GM11168 (cell line): ENCODE measurements around the gene NKX3-2.
"Not testable (repeated sequence)": the region's sequence is repeated elsewhere in the genome, so short reads cannot be mapped to it uniquely, and the experiment has no call there.

ENCODE experiments used
- in situ Hi-C: fragments of 300-500 bp; cut with MboI; formaldehyde crosslinking; loops from one replicate; pipeline ENCODE4 v1.12.0; 2022; ENCODE audit warnings: low sequenced_read_pairs; ENCODE audit not compliant: unreplicated experiment

The NKX3-2 gene

DNA sequence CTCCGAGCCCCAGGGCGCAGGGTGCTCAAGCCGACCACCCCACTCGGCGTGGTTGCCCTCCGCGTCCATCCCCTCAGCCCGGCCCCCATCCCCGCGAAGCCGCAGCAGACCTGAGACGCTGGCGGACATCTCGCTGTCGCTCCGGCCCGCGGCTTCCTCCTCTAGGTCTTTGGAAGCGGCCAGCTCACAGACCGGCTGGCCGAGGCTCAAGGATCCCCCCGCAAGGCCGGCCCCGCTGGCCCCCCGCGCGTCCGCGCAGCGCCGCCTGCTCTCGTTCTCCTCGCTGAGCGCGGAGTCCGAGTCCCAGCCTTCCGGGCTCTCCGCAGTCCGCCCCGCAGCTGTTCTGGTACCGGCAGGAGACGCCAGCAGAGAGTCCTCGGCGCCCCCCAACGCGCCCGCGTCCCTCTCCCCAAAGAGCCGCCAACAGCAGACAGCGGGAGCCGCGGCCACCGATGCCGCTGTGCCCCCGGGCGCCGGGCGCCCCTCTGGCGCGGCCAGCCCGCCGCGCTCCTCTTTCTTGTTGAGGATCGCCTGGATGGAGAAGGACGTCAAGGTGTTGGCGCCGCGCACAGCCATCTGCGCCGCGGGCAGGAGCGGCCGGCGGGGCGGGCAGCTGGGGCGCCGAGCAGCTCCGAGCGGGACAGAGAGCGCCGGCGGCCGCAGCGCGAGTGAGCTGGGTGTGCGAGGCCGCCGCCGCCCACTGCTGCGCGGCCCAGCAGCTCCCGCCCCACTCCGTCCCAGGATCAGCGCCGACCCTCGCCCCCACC is at the start of gene NKX3-2:
NKX3-2 (minus strand) TSS at position 670 of the 767 bp plus-strand sequence; CDS start at position 576, 94 bp downstream.
- in situ Hi-C loops, result no loop called here

- in situ Hi-C loops, result no loop called here
Measured at GRCh38 chr4:13592220-13592619, 47.9 kb upstream of the NKX3-2 start.

DNA sequence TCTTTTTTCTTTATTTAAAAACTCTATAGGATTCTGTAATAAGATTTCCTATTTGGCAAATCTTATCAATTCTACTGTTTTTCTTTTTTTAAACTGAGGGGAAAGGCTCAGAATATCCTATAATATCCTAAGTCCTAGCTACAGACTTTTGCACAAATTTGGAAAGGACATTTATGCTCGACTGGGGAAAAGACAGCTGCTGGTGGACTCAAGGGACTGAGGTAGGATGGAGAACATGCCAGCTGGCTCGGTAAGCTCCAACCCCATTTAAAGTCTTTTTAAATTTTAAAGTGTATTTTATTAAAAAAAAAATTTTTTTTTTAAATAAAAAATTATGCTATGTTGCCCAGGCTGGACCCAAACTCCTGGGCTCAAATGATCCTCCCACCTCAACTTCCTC is 46.5 kb upstream of the NKX3-2 start:
- in situ Hi-C loops, result no loop called here

- in situ Hi-C loops, result no loop called here
Measured at GRCh38 chr4:13588954-13589353, 44.6 kb upstream of the NKX3-2 start.

GRCh38 chr4:13584481-13584880 is 40.2 kb upstream of the NKX3-2 start:
- in situ Hi-C loops, result no loop called here

DNA sequence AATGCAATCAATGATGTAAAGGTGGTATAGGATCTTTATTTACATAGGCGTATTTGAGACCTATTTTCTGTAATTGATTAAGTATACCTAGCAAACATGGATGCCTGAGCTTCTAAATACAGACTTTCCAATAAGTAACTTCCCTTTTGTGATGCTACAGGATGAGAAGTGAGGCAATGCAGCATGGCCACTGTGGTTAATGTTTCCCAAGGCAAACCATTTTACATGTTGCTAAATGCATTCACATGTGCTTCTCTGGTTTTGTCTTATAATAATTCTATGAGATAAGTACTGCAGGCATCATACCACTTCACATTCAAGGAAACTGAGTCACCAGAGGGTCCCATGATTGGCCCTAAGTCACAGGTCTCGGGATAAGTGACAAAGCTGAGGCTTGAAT is 35.7 kb upstream of the NKX3-2 start:
- in situ Hi-C loops, result no loop called here

DNA sequence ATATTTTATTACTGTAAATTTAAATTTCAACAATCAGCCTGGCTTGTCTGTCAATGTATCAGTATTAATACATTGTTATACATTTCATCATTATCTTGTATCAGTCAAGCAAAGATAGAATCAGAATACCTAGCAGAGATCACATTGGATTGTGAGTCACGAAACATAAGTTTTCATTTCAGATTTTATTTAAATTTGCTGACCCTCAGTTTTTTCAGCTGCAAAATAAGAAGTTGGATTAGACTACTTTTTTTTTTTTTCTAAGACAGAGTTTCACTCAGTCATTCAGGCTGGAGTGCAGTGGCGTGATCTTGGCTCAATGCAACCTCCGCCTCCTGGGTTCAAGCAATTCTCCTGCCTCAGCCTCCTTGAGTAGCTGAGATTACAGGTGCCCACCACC is 33.4 kb upstream of the NKX3-2 start:
- in situ Hi-C loops, result no loop called here

DNA sequence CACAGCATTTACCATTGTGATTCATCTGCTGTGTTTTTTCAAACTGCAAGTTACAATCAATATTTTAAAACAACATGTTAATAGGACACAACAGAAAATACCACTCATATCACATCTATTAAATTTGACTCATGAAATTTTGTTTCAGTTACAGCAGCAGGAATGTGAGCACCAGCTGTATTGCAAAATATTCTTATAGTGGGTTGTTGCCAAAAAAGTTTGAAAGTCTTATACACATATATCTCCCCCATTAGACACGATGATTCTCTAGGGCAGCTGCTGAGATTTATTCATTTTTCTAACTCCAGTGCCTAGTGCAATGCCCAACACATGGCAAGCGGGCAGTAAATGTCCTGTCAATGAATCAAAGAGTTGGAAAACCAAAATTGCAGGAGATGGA is 26.6 kb upstream of the NKX3-2 start:
- in situ Hi-C loops, result no loop called here

DNA sequence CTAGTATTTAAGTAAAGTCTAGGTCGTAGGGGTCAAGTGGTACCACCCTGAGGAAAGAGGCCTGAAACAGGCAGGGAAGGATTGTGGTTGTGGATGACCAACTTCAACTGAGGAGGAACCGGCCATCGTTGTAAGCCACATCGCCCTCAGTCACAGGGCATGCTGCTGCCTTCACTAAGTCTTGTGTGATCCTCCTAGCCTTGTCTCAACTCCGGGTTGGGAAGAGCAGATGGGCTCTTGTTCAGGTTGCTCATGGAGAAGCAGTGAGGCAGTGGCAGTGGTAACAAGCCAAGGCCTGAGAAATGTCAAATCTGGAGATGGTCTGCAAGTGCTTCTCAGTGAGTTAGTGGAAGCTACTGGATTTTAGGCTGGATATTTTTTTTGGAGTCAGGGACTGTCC is 22.8 kb upstream of the NKX3-2 start:
- in situ Hi-C loops, result no loop called here

GRCh38 chr4:13562876-13563275 is 18.6 kb upstream of the NKX3-2 start:
- in situ Hi-C loops, result no loop called here

GRCh38 chr4:13561673-13562072 is 17.4 kb upstream of the NKX3-2 start:
- in situ Hi-C loops, result no loop called here

DNA sequence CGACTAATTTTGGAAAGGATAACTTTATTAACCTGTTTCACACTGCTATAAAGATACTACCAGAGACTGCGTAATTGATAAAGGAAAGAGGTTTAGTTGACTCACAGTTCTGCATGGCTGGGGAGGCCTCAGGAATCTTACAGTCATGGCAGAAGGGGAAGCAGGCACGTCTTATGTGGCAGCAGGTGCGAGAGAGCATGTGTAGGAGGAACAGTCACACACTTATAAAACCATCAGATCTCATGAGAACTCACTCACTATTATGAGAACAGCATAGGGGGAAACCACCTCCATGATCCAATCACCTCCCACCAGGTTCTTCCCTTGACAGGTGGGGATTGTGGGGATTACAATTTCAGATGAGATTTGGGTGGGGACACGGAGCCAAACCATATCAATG is 15.8 kb upstream of the NKX3-2 start:
- in situ Hi-C loops, result not testable (repeated sequence)

GRCh38 chr4:13559413-13559812 is 15.1 kb upstream of the NKX3-2 start:
- in situ Hi-C loops, result no loop called here

DNA sequence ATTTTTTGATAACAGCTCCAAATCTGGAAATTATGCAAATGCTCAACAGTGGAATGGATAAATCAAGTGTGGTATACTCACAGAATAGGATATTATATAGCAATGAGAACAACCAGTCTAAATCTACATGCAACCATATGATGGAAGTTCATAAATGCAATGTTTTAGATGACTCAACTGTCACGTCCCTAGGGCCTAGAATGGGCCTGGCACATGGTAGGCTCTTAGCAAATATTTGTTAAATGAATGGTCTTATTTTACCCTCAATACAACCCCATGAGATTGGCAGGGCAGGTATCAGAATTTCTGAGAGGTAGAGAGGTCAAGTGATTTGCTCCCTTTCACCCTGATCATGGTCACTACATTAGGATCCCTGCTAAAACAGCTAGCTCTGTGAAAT is 14.6 kb upstream of the NKX3-2 start:
- in situ Hi-C loops, result no loop called here

GRCh38 chr4:13555325-13555724 is 11.0 kb upstream of the NKX3-2 start:
- in situ Hi-C loops, result no loop called here

GRCh38 chr4:13553081-13553480 is 8.8 kb upstream of the NKX3-2 start:
- in situ Hi-C loops, result loop anchor here (5.0 kb wide), 1 partner anchor 701 kb away; no protein-coding TSS in a partner anchor

DNA sequence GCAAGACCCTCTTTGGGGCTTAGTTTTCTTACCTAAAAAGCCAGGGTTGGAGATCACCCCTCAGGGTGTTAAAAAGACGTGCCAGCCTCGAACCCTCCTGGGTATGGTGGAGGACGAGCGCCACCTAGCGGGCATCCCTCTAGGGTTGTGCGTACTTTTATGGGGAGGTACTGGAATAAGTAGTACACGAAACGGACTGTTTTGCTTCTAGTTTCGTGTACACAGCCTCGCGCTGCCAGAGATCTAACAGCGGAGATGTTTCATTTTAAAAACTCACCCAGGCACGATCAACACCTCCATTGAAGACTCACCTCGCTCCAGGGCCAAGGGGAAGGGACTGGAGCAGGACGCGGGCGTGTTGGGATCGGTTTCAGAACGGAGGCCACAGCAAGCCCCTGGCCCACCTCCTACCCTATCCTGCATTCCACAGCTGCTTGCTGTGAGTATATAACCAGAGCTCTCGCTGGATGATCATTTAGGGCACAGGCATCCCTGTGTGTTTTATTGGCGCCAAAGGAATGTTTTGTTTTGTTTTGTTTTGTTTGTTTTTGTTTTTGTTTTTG is 4.8 kb upstream of the NKX3-2 start:
- in situ Hi-C loops, result loop anchor here (5.0 kb wide), 1 partner anchor 817 kb away; no protein-coding TSS in a partner anchor

- in situ Hi-C loops, result loop anchor here (5.0 kb wide), 1 partner anchor 816 kb away; no protein-coding TSS in a partner anchor
Measured at GRCh38 chr4:13548059-13548983, 4.0 kb upstream of the NKX3-2 start.

DNA sequence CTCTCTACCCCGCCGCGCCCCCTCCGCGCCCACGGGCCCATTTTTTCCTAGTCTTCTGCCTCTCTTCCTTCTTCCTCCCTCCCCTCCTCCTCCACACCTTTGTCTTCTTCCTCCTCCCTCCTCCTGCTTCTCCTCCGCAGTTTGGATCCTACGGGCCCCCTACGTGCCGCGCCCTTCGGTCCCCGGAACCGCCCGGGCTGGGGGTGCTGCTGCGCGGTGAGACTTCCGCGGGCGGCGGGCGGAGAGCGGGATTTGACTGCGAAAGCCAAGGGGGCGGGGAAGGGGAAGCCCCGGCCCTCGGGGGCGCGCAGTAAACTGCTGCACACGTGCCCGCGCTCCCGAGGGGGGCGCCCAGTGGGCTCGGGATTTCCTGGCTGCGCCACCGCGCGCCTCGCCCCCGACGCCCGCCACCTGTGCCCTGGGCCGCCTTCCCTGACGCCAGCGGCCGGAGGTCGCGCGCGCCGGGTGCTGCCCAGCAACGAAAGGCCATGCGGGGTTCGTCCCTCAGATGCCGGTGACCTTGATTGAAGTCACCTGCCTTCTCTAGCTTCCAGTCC is 3.3 kb upstream of the NKX3-2 start:
- in situ Hi-C loops, result loop anchor here (5.0 kb wide), 1 partner anchor 815 kb away; no protein-coding TSS in a partner anchor

- in situ Hi-C loops, result loop anchor here (5.0 kb wide), 1 partner anchor 815 kb away; no protein-coding TSS in a partner anchor
Measured at GRCh38 chr4:13546941-13547484, 2.7 kb upstream of the NKX3-2 start.
